Sigmoid colon (tissue), 7 donors: Measurements from ENCODE around the gene F8A1. TPM values are rescaled to one million over a fixed set of nuclear protein-coding genes. Genes with fewer than 3 reads are reported as not detected.
"Not testable (repeated sequence)": the region's sequence is repeated elsewhere in the genome, so short reads cannot be mapped to it uniquely, and the experiment has no call there.

ENCODE experiments used
- DNase-seq: peaks from one replicate; pipeline ENCODE4 v3.0.0-alpha.2; 2019
- H3K27ac ChIP-seq, 4 donors: fragments of 200-600 bp; sonication (generic); one replicate each; pipeline ENCODE4 v1.5.1; 2016 to 2019; ENCODE audit warnings: mild to moderate bottlenecking in 1 of 4
- H3K27me3 ChIP-seq, 3 donors: fragments of 200-600 bp; sonication (generic); one replicate each; pipeline ENCODE4 v1.5.1; 2019; ENCODE audit warnings: mild to moderate bottlenecking in 1 of 3
- H3K36me3 ChIP-seq, 4 donors: fragments of 200-600 bp; sonication (generic); one replicate each; pipeline ENCODE4 v1.5.1; 2016 to 2019
- H3K4me1 ChIP-seq, 4 donors: fragments of 200-600 bp; sonication (generic); one replicate each; pipeline ENCODE4 v1.5.1; 2017 to 2019
- H3K4me3 ChIP-seq, 4 donors: fragments of 200-600 bp; sonication (generic); one replicate each; pipeline ENCODE4 v1.5.1; 2017 to 2019; ENCODE audit warnings: mild to moderate bottlenecking in 2 of 4, moderate library complexity in 1 of 4
- H3K9me3 ChIP-seq, 4 donors: fragments of 200-600 bp in 3 of 4; sonication (generic) in 3 of 4; one replicate each; pipeline versions ENCODE4 v1.5.1 to v1.6.1; 2013 to 2019
- EP300 ChIP-seq, 4 donors: sonication (generic); formaldehyde crosslinking; IDR thresholded peaks; one replicate each; pipeline ENCODE4 v1.6.1; 2017; ENCODE audit warnings: antibody characterized with exemption in 4 of 4
- POLR2A ChIP-seq, 2 donors: fragments of 450-650 bp; IDR thresholded peaks; one replicate each; pipeline ENCODE4 v1.6.1; 2016; ENCODE audit warnings: antibody characterized with exemption in 2 of 2, mild to moderate bottlenecking in 2 of 2, moderate library complexity in 2 of 2
- POLR2AphosphoS5 ChIP-seq, 4 donors: sonication (generic); formaldehyde crosslinking; IDR thresholded peaks; one replicate each; pipeline ENCODE4 v1.6.1; 2017; ENCODE audit warnings: antibody characterized with exemption in 4 of 4
- WGBS, 2 donors: extraction: QIAGEN DNeasy Blood & Tissue Kit; methylation state at CpG; one replicate each; pipeline ENCODE4 v1.1.7; 2013; 5-methylcytosine and 5-hydroxymethylcytosine counted together
- intact Hi-C: fragments of 100-400 bp; cut with DNase I; formaldehyde crosslinking; loops from one replicate; pipeline ENCODE4 v1.15.1; 2023
- polyA plus RNA-seq, 3 donors: library from polyadenylated mRNA; stranded (reverse); fragments of 200-250 nt; gene quantifications; one replicate each; pipeline ENCODE4 v1.2.3, GENCODE V29; 2013
- total RNA-seq, 4 donors: library from RNA; depleted of rRNA; stranded (reverse); fragments of >200 nt; gene quantifications; one replicate each; pipeline ENCODE4 v1.1.0, GENCODE V29; 2016
- TF ChIP-seq, protein P1 (sequence below), 4 experiments: fragments of 450-650 bp in 3 of 4; fragments of 200-600 bp in 1 of 4; IDR thresholded peaks; one replicate each; pipeline ENCODE4 v1.5.1; 2016 to 2019; ENCODE audit warnings: antibody characterized with exemption in 4 of 4, mild to moderate bottlenecking in 3 of 4, moderate library complexity in 2 of 4
- donor health status: healthy with polysubstance abuse.
- donor health status: Bipolar disorder and iron deficiency.
- donor health status: healthy.

The F8A1 gene
- total RNA-seq (1 to 10 TPM in 3 of 4 donors, not detected in 1; 3.6 to 4.1 (median 3.6) TPM), polyA plus RNA-seq (10 to 100 TPM; 16.2 to 22.2 (median 16.2) TPM)

DNA sequence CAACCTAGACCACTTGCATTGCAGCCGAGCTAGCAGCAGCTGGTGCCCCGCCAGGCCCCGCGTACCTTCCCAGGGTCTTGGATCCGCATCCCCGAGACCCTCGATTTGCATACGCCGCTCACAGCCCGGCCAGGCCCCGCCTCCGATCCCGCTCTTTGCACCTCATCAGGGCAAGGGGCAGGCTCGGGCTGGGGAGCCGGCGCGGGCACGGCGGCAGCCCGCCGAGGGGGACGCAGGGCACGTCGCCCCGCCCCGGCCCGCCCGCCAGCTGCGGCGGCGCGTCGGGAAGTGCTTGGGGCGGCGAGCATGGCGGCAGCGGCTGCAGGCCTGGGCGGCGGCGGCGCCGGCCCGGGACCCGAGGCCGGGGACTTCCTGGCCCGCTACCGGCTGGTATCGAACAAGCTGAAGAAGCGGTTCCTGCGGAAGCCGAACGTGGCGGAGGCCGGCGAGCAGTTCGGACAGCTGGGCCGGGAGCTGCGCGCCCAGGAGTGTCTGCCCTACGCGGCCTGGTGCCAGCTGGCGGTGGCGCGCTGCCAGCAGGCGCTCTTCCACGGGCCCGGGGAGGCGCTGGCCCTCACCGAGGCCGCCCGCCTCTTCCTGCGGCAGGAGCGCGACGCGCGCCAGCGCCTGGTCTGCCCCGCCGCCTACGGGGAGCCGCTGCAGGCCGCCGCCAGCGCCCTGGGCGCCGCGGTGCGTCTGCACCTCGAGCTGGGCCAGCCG lies at the start of gene F8A1:
F8A1 (plus strand) TSS at position 287 of the 720 bp plus-strand sequence; CDS start at position 307, 20 bp downstream.
- WGBS, 2 donors: 0% methylated on average over 18 to 19 of the region's 91 CpGs
- peak within 1 kb of the TSS in 1 of 4 donors; percentile 57 for H3K27ac ChIP-seq
- DNase-seq, H3K9me3 ChIP-seq, H3K36me3 ChIP-seq, H3K27me3 ChIP-seq, H3K4me1 ChIP-seq, intact Hi-C loops: not testable (repeated sequence)
- H3K4me3 ChIP-seq: peak within 1 kb of the TSS in 2 of 4 donors; percentile 25 to 40

DNA sequence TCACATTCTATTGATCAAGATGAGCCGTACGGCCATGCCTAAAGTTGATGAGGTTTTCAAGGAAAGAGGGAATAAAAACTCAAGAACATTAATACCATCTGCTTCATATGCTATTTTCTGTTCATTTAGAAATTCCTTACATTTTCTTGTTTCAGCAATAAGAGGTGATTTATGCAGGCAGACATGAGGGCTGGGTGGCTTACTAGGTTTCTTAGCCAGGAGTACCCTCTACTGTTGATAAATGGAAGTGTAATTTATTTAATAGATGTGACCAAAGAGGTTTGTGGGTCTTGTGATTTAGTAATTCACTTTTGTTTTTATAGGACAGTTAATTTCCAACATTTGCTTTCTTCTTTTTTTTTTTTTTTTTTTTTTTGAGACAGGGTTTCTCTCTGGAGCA lies 45.3 kb upstream of the F8A1 start:
- Histone ChIP-seq H3K4me3 (no peak overlapping the region), H3K36me3 (no peaks in the 10 kb centered on the region), H3K4me1 (no peaks in the 10 kb centered on the region), H3K27me3 (no peaks in the 10 kb centered on the region), H3K9me3 (no peaks in the 10 kb centered on the region), H3K27ac (no peak overlapping the region)
- no peak for DNase-seq
- WGBS, 2 donors: 90 to 97% methylated on average over 2 of the region's 2 CpGs
- intact Hi-C loops: no loop called here
- TF ChIP-seq POLR2A (IDR thresholded peaks at IDR 0.05) (no peak), POLR2AphosphoS5 (IDR thresholded peaks at IDR 0.05) (no peak), EP300 (IDR thresholded peaks at IDR 0.05) (no peak)
- TF ChIP-seq, protein P1, sequence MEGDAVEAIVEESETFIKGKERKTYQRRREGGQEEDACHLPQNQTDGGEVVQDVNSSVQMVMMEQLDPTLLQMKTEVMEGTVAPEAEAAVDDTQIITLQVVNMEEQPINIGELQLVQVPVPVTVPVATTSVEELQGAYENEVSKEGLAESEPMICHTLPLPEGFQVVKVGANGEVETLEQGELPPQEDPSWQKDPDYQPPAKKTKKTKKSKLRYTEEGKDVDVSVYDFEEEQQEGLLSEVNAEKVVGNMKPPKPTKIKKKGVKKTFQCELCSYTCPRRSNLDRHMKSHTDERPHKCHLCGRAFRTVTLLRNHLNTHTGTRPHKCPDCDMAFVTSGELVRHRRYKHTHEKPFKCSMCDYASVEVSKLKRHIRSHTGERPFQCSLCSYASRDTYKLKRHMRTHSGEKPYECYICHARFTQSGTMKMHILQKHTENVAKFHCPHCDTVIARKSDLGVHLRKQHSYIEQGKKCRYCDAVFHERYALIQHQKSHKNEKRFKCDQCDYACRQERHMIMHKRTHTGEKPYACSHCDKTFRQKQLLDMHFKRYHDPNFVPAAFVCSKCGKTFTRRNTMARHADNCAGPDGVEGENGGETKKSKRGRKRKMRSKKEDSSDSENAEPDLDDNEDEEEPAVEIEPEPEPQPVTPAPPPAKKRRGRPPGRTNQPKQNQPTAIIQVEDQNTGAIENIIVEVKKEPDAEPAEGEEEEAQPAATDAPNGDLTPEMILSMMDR (IDR thresholded peaks at IDR 0.05): peak in 3 of 4 experiments; percentile 14 to 19 (median 16)

DNA sequence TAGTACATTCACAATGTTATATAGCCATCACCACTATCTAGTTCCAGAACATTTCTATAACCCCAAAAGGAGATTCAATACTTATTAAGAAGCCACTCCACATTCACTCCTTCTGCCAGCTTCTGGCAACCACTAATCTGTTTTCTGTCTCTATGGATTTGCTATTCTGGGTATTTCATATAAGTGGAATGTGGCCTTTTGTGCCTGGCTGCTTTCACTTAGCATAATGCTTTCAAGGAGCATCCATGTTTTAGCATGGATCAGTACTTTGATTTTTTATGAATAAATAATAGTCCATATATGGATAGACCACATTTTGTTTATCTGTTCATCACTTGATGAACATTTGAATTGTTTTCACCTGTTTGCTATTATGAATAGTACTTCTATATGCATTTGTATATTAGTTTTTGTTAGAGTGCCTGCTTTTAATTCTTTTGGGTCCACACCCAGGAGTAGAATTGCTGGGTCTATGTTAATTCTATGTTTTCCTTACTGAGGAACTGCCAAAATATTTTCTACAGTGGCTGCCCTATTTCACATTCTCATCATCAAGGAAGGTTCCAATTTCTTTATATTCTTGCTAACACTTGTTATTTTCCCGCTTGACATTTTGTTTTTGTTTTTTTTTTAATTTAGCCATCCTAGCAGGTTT lies 35.1 kb upstream of the F8A1 start:
- no peaks in the 10 kb centered on the region for H3K27me3 ChIP-seq
- H3K27ac ChIP-seq: no peak overlapping the region
- 95 to 98% methylated on average over 1 of the region's 1 CpG for WGBS, 2 donors
- intact Hi-C loops: no loop called here
- no peaks in the 10 kb centered on the region for H3K9me3 ChIP-seq
- no peak for TF ChIP-seq POLR2A (IDR thresholded peaks at IDR 0.05)
- no peak for TF ChIP-seq POLR2AphosphoS5 (IDR thresholded peaks at IDR 0.05)
- no peak for TF ChIP-seq EP300 (IDR thresholded peaks at IDR 0.05)
- TF ChIP-seq, protein P1 (IDR thresholded peaks at IDR 0.05): no peak
- H3K4me3 ChIP-seq: no peak overlapping the region
- H3K36me3 ChIP-seq: no peaks in the 10 kb centered on the region
- H3K4me1 ChIP-seq: no peaks in the 10 kb centered on the region
- no peak for DNase-seq

GRCh38 chrX:154855256-154855655 lies 30.9 kb upstream of the F8A1 start:
- intact Hi-C loops: no loop called here
- Histone ChIP-seq H3K36me3 (no peaks in the 10 kb centered on the region), H3K9me3 (no peaks in the 10 kb centered on the region), H3K4me3 (no peak overlapping the region), H3K4me1 (no peaks in the 10 kb centered on the region), H3K27ac (no peak overlapping the region), H3K27me3 (no peaks in the 10 kb centered on the region)
- TF ChIP-seq, protein P1 (IDR thresholded peaks at IDR 0.05): no peak
- no peak for TF ChIP-seq POLR2AphosphoS5 (IDR thresholded peaks at IDR 0.05)
- no peak for TF ChIP-seq EP300 (IDR thresholded peaks at IDR 0.05)
- no peak for TF ChIP-seq POLR2A (IDR thresholded peaks at IDR 0.05)
- DNase-seq: no peak

DNA sequence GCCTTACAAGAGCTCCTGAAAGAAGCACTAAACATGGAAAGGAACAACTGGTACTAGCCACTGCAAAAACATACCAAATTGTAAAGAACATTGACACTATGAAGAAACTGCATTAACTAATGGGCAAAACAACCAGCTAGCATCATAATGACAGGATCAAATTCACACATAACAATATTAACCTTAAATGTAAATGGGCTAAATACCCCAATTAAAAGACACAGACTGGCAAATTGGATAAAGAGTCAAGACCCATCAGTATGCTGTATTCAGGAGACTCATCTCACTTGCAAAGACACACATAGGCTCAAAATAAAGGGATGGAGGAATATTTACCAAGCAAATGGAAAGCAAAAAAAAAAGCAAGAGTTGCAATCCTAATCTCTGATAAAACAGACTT lies 17.6 kb upstream of the F8A1 start:
- H3K4me1 ChIP-seq, H3K27me3 ChIP-seq, H3K4me3 ChIP-seq, intact Hi-C loops, H3K9me3 ChIP-seq, H3K36me3 ChIP-seq, DNase-seq, H3K27ac ChIP-seq: not testable (repeated sequence)
